ENCODE measurements around the gene TMEM221.
"Not testable (repeated sequence)": the region's sequence is repeated elsewhere in the genome, so short reads cannot be mapped to it uniquely, and the experiment has no call there.

Gene TMEM221

DNA sequence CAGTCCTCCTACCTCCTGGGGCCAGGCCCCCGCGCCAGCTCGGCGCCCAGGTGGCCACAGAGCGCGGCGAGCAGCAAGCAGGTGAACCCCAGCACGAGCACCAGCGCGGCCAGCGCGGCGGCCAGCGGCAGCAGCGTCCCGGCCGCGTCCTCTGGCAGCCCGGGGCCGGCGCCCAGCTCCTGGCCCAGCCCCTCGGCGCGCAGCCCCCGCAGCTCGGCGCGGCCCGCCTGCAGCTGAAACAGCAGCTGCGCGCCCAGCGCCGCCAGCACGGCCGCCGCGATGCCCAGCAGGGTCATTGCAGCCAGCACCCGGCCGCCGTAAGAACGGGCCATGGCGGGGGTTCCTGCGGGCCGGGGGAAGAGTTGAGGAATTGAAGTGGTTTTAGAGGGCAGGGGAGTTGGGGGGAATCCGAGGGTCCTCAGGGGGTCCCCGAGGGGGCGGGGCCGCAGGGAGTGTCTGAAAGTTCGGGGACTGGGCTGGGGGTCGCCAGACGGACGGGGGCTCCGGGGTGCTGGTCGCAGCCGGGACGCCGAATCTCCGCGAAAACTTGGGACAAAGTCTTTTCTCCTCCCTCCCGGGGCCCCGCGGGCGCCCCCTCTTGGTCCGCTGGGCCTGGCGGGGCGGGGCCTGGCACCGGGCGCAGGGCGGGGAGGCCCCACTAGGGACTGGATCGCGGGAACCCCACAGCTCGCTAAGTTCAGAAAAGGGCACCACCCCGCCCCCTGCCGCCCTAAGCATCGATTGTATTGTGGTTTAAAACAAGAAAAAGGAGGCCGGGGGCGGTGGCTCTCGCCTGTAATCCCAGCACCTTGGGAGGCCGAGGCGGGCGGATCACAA lies at the start of gene TMEM221:
Gene TMEM221 (minus strand): TSS at position 538 of the 837 bp plus-strand sequence. CDS start 206 bp downstream, at position 332.
- DNase-seq: peak in 3 of 4 experiments; percentile 14 to 32 (median 31)

DNA sequence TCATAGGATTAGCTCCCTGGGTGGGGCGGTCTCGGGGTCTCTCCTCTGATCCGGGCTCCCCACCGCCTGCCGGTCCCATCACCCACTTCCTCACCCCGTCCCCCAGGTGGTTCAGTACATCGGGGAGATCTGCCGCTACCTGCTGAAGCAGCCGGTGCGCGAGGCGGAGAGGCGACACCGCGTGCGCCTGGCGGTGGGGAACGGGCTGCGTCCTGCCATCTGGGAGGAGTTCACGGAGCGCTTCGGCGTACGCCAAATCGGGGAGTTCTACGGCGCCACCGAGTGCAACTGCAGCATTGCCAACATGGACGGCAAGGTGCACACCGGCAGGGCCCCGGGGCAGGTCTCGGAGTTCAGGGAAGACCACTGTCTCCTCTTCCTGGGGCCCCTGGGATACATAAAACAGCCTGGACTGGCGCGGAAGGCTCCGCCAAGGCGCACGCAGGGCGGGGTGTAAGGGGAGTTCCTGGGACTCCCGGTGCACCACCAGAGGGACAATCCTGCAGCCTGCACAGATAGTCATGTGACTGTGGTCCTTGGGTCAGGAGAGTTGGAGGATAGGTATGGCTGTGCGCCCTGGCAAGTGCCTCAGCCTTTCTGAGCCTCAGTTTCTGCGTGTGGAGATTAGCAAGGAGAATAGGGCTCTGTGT lies 48.8 kb upstream of the TMEM221 start:
- DNase-seq: no peak

DNA sequence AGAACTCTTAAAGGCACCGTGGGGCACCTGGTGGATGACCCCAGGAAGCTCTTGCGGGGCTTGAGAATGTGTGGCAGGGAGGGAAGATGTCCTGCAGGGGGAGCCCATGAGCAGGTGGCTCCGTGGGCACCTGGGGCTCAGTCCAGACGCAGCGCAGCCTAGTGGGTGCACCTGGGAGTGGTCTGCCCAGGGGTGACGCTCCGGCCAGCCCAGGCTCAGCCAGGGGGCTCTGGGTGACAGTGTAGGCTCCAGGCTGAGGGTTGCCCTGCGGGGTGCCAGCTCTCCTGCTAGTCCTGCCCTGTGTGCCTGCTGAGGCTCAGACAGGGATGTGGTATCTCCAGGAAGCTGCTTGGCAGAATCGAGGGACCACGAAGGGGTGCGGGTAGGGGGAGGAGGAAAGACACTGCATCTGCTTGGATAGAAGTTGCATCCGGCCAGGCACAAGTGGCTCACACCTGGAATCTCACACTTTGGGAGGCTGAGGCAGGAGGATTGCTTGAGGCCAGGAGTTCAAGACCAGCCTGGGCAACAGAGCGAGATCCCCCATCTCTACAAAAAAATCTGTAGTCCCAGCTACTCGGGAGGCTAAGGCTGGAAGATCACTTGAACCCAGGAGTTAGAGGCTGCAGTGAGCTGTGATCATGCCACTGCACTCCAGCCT lies 48.0 kb upstream of the TMEM221 start:
- peak; percentile 61 to 80 (median 64) for DNase-seq

DNA sequence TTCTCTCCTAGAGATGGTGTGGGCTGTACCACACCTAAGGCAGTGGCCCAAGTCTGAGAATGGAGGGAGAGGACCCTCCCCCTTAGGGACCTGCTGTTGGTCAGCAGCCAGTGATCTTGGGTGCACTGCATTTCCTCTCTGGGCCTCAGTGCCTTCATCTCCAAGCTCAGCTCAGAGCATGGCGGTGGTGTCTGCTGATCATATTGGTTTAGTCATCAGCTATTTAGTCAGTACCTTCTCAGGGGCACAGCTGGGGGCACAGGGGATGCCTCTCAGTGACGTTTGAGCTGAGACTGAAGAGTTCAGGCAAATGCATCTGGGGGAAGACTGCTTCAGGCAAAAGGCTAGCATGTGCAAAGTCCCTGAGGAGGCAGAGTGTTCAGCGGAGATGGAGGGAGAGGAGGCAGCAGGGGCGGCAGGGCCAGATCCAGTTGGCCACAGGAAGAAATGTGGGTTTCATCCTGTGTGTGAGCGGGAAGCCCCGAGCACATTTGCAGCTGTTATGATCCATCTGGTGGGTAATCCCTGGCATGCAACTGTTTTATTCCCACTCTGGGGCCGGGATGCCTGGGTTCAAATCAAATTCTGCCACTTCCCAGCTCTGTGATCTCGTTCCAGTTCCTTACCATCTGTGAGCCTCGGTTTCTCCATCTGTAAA lies 47.3 kb upstream of the TMEM221 start:
- DNase-seq: no peak

DNA sequence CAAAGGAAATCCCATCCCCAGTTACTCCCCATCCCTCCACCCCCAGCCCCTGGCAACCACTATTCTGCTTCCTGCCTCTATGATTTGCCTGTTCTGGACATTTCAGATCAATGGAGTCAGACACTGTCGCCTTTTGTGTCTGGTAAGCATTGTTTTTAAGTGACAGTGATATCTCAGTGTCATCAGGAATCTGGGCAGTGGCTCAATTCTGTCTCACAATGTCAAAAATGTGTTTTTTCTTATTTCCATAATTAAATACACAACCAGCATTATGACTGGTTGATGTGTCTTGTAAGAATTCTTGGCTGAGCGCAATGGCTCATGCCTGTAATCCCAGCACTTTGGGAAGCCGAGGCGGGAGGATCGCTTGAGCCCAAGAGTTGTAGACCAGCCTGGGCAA lies 42.8 kb upstream of the TMEM221 start:
- no peak for DNase-seq

DNA sequence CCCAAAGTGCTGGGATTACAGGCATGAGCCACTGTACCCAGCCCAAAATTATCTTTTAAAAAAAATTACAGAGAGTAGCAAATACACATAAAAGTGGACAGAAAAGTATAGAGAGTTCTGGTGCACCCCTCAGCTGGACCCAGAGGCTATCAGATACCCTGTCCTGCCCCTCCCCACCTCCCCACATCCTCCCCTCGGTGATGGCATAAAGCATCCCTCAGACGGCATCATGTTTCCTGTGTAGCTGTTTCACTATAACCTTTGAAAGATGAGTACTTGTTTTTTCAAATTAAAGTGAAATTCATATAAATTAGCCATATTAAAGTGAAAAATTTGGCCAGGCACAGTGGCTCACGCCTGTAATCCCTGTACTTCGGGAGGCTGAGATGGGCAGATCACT lies 41.9 kb upstream of the TMEM221 start:
- peak in 1 of 4 experiments; percentile 15 for DNase-seq

GRCh38 chr19:17489392-17490030 lies 41.0 kb upstream of the TMEM221 start:
- DNase-seq: no peak

DNA sequence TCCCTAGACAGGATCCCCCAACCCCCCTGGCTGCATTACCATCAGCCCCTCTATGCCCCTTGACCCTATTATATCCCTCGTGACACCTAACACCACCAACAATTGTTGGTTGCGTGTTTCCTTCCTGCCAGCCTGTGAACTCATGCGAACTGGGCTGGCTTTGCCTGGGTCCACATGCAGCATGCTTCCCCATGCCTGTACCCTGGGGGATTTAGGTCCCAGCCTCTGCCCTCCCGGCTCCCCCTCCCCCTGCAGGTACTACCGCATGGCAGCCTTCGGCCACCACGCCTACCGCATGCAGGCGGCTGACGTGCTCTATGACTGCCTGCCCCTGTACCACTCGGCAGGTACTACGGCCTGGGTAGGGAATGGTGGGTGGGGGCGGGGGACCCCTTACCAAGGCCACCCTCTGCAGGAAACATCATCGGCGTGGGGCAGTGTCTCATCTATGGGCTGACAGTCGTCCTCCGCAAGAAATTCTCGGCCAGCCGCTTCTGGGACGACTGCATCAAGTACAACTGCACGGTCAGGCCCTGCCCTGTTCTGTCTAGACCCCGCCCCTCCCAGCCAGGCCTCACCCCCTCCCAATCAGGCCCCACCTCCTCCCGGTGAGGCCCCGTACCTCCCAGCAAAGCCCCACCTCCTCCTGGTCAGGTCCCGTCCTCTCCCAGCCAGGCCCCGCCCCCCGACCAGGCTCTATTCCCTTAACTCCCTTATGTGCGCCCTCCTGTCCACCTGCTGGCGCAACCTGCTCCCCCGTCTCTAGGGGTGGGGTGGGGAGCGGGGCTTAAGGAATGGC lies 40.3 kb upstream of the TMEM221 start:
- DNase-seq: peak; percentile 31 to 39 (median 38)

- no peak for DNase-seq
These were observed 39.0 kb upstream of the TMEM221 start for GRCh38 chr19:17487284-17488121.

- DNase-seq: no peak
These were observed 38.2 kb upstream of the TMEM221 start for GRCh38 chr19:17486545-17487240.

GRCh38 chr19:17484520-17485185 lies 36.2 kb upstream of the TMEM221 start:
- DNase-seq: no peak

- DNase-seq: no peak
These were observed 35.1 kb upstream of the TMEM221 start for GRCh38 chr19:17483605-17484002.

DNA sequence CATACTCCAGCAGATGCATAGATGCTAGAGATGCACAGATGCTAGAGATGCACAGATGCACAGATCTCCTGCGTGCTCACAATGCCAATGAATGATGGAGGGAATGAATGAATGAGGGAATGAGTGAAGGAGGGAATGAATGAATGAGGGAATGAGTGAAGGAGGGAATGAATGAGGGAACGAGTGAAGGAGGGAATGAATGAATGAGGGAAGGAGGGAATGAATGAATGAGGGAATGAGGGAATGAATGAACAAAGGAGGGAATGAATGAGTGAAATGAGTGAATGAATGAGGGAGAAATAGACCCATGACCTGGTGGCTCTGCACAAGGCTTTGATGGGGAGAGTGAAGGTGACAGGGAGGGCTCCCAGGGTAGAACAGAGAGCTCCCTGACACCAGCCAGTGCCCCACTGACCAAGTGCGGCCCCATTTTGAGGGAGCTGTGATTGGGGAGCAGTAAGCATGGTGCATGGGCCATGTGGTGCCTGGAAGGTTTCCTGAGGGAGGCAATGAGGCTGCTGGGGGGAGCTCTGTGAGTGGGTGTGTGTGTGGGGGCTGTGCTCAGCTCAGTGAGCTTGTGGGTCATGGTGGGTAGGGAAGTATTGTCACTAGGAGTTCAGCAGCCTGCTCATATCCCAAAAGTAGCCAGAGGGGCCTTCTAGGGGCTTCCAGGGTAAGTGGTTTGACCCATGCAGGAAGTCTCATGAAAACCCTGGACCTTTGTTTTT lies 34.6 kb upstream of the TMEM221 start:
- DNase-seq: no peak

DNA sequence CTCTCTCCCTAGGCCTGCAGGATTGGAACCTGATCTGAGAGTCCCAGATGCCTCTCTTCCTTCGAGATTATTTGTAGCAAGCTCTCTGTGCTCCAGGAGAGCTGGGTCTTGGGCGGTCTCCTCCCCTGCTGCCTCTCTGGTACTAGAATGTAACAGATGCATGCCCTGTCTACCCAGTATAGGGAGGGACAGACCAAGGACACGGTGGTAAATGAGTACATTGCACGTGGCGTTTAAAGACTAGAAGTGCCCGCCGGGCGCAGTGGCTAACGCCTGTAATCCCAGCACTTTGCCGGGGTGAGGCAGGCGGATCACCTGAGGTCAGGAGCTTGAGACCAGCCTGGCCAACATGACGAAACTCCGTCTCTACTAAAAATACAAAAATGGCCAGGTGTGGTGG lies 33.5 kb upstream of the TMEM221 start:
- no peak for DNase-seq

- DNase-seq: no peak
These were observed 30.9 kb upstream of the TMEM221 start for GRCh38 chr19:17479325-17479791.

GRCh38 chr19:17475541-17476115 lies 27.2 kb upstream of the TMEM221 start:
- no peak for DNase-seq

DNA sequence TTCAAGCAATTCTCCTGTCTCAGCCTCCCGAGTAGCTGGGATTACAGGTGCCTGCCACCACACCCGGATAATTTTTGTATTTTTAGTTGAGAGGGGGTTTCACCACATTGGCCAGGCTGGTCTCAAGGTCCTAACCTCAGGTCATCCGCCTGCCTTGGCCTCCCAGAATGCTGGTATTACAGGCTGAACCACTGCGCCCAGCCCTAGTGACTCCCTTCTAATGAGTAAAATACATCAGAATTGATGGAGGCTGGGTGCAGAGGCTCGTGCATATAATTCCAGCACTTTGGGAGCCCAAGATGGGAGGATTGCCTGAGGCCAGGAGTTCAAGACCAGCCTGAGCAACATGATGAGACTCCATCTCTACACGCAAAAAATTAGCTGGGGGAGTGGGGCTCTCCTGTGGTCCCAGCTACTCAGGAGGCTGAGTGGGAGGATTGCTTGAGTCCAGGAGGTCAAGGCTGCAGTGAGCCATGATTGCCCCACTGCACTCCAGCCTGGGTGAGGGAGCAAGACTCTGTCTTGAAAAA lies 26.6 kb upstream of the TMEM221 start:
- DNase-seq: not testable (repeated sequence)

DNA sequence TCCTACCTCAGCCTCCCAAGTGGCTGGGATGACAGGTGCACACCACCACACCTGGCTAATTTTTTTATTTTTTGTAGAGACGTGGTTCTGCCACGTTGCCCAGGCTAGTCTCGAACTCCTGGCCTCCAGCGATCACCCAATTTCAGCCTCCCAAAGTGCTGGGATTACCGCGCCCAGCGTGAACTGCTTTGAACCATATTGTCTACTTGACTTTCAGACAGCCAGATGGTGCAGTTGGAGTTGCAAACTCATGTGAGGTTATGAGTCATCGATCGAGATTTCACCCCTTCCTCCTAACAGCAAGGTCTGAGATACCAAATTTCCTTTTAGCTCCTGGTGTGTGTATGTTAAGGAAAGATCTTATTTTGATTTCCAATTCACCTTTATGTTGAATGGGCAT lies 24.6 kb upstream of the TMEM221 start:
- no peak for DNase-seq

Data from activated CD4-positive, CD25-positive, alpha-beta regulatory T cell (primary cell).